NOMO-1 treated with dmso at 0.1 percent for 144 hours (cell line): ENCODE data around the gene OR10V1.

Source experiments
- DNase-seq: peaks from one replicate; lab custom pipeline; 2025; ENCODE audit not compliant: unreplicated experiment; lab: John Stamatoyannopoulos, UW

The OR10V1 gene

DNA sequence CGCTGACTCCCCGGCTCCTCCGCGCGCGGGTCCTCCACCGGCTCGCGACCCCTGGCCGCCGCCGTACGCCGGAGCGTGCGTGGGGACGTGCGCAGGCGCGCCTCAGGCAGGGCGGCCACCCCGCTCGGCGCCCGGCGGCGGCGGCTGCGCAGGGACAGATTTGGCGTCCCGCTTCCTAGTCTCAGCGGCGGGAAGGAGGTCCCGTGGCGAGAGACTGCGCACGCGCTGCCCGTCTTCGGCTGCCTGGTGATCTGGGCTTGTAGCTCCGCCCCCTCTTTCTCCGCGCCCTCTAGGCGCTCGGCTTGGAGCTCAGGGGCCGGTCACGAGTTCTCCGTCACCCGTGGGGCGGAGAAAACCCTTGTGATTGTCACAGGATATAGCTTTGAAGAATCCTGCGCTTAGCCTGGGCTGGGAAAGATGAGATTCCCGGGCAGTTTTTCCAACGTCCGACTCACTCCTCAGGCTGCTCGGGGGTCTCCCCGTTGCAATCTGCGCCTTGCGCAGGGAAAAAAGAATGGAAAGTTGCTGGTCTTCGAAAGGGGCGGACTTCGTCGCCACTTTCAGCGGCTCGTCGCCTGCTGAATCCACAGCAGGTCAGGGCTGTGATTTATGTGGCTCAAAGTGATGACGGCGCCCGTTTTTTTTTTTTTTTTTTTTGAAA is 44.6 kb downstream of the OR10V1 start, which contains the start of gene PATL1:
TSS of gene PATL1 (minus strand) at position 88 of the 661 bp plus-strand sequence. CDS start 142 bp downstream, outside the sequence.
- peak; percentile 98 for DNase-seq

DNA sequence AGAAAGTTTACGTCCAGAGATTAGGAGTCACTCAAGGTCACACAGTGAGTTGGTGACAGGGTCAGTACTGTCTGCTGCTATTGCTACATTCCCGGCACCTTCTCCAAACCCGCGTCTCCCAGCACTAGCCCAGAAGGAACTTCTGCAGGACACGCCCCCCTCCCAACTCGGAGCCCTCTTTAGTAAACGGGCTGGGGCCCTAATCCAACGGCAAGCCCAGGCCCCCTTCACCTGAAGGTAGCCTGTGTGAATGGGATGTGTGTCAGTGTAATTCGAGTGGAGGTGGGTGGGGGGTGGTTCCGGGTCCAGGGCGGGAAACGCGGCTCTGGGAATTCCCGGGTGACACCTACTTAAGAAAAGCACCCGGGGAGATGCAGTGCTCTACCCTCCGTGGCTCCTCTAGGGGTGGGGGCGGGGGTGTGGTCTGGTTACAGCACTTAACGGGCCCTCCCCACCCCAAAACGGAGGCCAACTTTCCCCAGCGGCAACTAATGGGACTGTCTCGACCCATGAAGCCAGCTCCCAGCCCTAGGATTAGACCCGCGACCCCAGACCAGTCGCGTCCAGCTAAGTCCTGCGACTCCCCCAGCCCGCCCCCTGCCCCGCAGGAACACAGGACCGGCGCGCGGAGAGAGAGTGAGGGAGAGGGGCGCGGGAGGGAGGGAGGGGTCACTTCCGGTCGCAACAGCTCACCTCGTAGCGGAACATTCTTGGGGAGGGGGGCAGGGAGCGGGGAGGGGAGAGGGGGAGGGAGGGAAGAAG is 45.3 kb downstream of the OR10V1 start:
- no peak for DNase-seq

DNA sequence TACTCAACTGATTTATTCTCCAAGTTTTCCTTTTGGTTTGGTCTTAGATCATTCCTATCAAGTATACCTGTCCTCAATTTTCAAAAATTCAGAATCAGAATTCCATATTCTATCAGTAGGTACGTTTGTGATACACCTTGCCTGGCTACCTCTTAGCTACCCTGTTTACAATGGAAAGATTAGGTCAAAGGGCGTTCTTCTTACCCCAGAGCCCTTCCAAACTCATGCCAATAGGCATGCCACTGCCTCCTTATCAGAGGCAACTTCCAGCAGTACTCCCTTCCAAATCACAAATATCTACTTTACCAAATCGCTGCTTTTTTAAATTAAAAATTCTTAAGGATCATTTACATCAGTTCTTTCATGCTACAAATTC is 45.8 kb downstream of the OR10V1 start:
- no peak for DNase-seq

DNA sequence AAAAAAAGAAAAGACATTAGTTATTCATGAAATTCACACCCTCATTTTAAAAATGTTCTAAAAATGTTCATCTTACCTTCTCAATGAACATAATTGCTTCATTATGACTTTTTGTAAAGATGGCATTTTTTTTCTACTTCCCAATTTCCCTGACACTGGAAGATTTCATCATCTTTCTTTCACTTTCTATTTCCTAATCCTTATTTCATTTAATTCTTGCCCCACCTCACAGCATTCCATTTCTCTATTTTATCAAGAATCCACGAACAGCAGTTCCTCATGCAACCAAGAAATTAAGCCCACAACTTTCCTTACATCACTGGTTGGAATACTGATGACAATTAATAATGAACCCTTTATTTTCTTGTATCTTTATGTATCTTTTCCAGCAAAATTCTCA is 46.7 kb downstream of the OR10V1 start:
- no peak for DNase-seq
